HG02610 (cell line): Measurements from ENCODE around the gene SLC6A6.

ENCODE experiments used
- ATAC-seq: cut with Tn5 transposase; IDR thresholded peaks from one replicate; pipeline ENCODE4 v1.9.1; 2021; ENCODE audit warnings: mild to moderate bottlenecking, moderate library complexity; ENCODE audit not compliant: unreplicated experiment

SLC6A6 gene

DNA sequence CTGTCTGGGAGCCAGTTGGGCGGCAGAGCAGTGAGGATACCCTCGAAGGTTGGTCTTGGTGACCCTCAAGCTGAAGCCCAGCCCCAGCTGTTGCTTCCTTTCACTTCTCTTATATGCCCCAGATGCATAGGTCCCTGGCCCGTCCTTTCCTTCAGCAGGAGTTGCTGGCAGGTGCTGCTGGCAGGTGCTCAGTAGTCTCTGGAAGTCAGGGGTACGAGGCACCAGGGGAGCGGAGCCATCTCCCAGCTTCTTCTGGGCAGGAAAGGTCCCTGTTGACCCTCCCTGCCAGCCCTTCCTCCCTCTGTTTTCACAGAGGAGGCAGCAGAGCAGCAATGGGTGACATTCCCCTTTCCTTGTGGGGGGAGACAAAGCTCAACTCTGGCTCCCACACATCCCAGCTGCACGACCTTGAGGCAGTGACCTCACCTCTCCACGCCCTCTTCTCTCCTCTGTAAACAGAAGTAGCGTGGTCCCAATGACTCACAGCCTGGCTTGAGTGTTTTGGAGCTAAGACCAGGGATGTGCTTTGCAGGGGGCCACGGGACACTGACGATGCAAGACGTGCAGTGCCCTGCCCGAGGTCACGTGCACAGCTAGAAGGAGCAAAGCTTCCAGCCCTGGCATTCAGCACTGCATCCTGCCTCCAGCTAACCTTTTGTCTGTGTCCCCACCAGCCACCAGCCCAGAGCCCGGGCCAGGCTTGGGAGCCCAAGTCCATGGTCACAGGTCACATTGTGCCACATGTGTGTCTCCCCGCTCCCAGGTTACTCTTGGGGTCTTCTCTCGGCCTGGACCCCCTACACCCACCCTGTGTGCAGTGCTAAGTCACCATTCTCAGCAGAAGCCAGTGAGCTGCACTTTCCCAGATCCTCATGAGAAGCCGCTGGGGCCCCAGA lies 49.7 kb downstream of the SLC6A6 start:
- no peak for ATAC-seq

DNA sequence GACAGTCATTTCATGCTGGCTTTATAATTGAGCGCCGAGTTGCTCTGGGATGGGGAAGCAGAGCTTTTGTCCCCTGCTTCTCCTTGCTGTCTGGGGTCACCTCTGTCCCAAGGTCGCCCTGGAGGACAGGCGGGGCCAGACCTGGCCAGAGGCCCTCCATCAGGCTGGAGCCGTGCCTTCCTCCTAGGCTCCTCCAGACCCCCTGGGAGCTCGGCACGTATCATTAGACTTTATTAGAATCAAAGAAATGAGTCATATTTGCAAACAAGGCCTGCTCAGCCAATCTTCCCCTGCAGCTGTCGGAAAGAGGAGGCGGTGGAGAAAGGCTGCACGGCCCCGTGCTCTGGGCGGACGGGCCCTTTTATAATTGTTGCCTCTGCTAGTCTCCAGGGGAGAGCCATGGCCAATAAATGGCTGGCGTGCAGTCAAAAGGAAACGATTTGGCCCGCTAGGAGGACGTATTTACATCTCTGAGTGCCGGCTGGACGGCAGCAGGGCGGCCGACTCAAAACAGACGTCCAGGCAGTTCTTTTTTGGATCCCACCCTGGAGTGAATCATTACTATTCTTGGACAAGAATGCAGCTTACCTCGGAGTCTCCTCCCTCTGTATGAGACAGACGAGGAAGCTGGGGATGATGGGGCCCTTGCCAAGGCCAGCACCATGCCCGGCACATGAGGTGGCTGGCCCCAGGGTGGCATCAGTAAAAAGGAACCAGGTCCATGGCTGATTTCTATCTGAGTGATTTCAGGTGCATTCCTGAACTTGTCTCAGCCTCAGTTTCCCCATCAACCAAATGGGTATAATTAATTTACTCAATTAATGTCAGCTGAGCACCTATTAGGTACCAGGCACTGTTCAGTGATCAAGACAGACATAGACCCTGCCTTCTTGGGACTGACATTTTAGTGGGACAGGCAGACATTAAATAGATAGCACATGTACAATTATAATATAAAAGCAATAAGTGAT lies 50.6 kb downstream of the SLC6A6 start:
- ATAC-seq: no peak

GRCh38 chr3:14453876-14454638 lies 51.7 kb downstream of the SLC6A6 start:
- no peak for ATAC-seq

- no peak for ATAC-seq
These were observed 52.4 kb downstream of the SLC6A6 start for GRCh38 chr3:14454639-14455310.

- no peak for ATAC-seq
These were observed 53.3 kb downstream of the SLC6A6 start for GRCh38 chr3:14455571-14456317.

- no peak for ATAC-seq
These were observed 54.4 kb downstream of the SLC6A6 start for GRCh38 chr3:14456794-14457193.

DNA sequence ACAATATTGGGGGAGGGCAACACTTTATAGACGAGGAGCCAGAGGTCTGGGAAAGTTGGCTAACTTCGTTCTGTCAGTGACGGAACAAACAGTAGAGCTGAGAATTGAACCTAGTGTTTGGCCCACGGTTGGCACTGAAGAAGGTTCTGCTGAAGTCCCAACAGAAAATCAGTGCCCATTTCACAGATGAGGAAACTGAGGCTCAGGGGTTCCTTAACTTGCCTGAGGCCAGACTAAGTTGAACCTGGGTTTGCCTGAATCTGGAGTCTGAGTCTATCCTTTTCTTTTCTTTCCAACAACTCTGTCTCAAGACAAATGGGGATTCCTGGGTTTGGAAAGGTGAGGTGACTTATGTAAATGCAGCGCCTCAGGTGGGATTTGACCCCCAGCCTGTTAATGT lies 55.1 kb downstream of the SLC6A6 start:
- no peak for ATAC-seq

DNA sequence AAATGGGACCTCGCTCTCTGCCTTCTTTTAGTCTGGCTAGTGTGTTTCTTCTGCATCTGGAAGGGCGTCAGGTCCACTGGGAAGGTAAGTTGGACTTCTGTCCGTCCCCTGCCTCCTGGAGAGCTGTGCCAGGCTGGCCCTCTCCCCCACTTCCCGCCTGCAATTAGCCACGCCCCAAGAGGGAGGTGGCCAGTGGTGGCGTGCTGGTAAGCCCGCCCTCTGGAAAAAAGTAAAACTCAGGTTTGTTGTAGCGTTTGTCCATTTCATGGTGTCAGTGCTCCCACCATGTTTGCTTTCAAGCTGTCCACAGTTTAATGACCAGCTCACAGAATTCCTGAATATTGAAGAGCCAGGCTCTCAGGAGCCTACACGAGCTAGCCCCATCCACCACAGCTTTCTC lies 55.6 kb downstream of the SLC6A6 start:
- ATAC-seq: no peak

DNA sequence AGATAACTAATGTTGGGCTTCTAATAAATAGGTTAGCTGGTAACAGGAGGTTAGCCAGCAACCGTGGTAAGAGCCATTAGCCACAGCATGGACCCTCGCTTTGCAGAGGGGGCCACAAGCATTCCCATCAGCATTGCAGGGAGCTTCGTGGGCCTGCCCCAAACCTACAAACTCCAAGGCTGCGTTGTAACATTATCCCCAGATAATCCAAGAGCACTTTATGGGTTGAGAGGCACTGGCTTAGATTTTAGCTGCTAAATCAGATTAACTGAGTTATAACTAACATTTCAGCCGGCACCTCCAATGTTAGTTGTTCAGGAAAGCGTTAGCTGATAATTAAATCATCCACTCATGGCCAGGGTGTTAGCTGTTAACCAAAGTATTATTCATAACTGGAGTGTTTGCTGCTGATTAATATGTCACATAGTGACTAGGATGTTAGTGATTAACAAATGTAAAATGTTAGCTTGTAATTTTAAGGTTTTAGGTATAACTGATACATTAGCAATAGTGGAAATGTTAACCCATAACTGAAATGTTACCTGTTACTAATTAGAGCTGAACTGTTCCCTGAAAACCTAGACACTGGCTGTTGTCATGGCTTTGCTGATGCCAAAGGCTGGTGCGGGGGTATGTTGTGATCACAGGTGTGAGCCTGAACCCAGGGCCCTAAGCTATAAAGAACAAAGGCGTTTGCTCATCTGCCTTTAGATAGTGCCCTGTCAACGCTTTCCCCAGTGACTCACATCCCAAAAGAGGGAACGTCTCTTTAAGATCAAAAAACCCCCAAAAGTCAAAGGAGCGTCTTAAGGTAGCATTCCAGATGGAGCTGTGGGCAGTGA lies 56.2 kb downstream of the SLC6A6 start:
- no peak for ATAC-seq

GRCh38 chr3:14459384-14459783 lies 57.0 kb downstream of the SLC6A6 start:
- ATAC-seq: no peak

DNA sequence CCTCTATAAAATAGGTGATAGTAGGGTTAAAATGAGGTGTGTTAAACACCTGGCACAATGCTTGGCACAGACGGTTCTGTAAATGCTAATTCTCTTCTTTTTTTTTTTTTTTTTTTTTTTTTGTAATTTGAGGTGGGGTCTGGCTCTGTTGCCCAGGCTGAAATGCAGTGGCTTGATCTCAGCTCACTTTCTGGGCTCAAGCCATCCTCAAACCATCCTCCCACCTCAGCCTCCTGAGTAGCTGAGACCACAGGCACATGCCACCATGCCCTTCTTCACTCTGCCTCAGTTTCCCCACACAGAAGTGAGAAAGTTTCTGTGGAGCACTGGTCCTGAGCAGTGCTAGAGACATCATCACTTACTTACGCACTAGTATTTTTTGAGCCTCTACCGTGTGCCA lies 57.4 kb downstream of the SLC6A6 start:
- ATAC-seq: no peak

DNA sequence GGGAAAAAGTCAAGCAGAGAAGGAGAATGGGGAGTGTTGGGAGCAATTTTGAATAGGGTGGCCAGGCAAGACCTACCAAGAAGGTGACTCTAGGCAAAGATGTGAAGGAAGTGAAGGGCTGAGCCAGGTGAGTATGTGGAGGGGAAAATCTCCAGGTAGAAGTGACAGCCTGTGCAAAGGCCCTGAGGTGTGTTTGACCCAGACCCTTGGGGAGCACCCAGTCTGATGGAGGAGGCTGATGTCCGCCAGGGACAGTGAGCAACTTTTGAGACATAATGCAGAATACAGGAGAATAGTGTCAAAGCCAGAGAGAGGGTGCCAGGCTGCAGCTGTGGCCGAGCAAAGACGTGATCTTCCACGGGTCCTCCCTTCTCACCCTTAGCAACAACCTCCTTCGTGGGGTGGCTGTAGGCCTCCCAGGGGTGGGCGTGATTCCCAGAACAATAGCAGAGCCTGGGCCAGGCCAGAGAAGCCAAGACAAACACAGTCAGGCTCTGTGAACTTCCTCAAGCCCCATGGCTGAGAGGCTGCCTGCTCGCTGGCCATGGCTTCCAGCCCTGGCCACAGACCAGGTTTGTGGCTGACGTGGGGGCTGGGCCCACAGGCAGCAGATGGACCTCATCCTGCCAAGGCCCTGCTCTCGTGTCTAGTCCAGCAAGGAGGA lies 58.1 kb downstream of the SLC6A6 start:
- ATAC-seq: no peak

GRCh38 chr3:14461006-14461747 lies 58.8 kb downstream of the SLC6A6 start:
- no peak for ATAC-seq

- ATAC-seq: no peak
These were observed 59.4 kb downstream of the SLC6A6 start for GRCh38 chr3:14461748-14462324.

DNA sequence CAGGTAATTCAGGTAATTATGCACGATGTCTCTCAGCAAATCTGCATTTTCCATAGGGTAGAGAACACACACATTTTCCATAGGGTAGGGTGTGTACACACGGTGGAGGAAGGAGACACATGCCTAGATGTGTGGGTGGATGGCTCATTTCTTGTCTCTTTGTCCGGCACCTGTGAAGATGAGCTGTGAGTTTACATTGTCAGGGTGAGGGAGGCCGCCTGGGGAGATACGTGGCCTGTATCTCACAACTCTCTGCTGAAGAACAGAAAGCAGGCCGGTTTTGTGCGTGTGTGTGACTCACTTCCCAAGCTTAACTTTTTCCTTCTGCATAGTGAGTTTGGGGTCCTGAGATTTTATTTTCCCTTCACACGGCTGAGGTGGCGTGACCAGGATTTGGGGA lies 60.3 kb downstream of the SLC6A6 start:
- no peak for ATAC-seq

GRCh38 chr3:14463330-14464140 lies 61.1 kb downstream of the SLC6A6 start:
- ATAC-seq: no peak

- no peak for ATAC-seq
These were observed 61.7 kb downstream of the SLC6A6 start for GRCh38 chr3:14464141-14464465.
